ENCODE data around the gene PTCHD1. TPM values are rescaled to one million over a fixed set of nuclear protein-coding genes. Genes with fewer than 3 reads are reported as not detected.

PTCHD1 gene
- total and polyA plus RNA-seq, 2 of the 13 experiments (the other 11 are each of a cell fraction or from before 2014, with no cell fraction given): not detected

GRCh38 chrX:23366914-23367313, 32.3 kb downstream of the PTCHD1 start:
- H3K27me3 ChIP-seq (ENCODE audit: control insufficient read depth in 1 of 2, insufficient read depth in 2 of 2, low read length in 2 of 2): peaks cover 2 to 4% of the 10 kb centered on the region in 2 experiments; a peak in 2 of 5 replicates
- in situ Hi-C loops (cut with HindIII; ENCODE audit: extremely low pct_ligation_motif_present, low pct_unique_long_range_greater_than_20kb) (no loop called here), intact Hi-C loops (cut with micrococcal nuclease; ENCODE audit: unreplicated experiment) (no loop called here)
- H2AFZ ChIP-seq (ENCODE audit: low read length): no peak overlapping the region
- ChIA-PET POLR2A (no interaction called here), CTCF (ENCODE audit: low intra/inter-chr PET ratio, low total read pairs) (no interaction called here)
- H3K9me3 ChIP-seq (ENCODE audit: low read length): no peaks in the 10 kb centered on the region
- H3K79me2 ChIP-seq (ENCODE audit: insufficient read depth, low read length): no peaks in the 10 kb centered on the region
- ATAC-seq (no peak), FAIRE-seq (no peak), DNase-seq (ENCODE audit: low spot score) (no peak)
- H3K4me2 ChIP-seq (ENCODE audit: low read depth, low read length): no peak overlapping the region
- WGBS (ENCODE audit: low lambda C conversion rate): 7% methylated on average over 4 of the region's 4 CpGs
- no peaks in the 10 kb centered on the region for H3K4me1 ChIP-seq (ENCODE audit: insufficient read depth, low read length)
- no peaks in the 10 kb centered on the region for H4K20me1 ChIP-seq (ENCODE audit: insufficient read depth, low read length)
- no peak overlapping the region for H3K4me3 ChIP-seq (replicated peaks in 1 of 3; ENCODE audit: insufficient read depth in 1 of 3, low read depth in 2 of 3, low read length in 3 of 3)
- no peaks in the 10 kb centered on the region for H3K36me3 ChIP-seq (replicated peaks in 1 of 2; ENCODE audit: control insufficient read depth in 1 of 2, insufficient read depth in 2 of 2, low read length in 2 of 2)
- no peak overlapping the region for H3K27ac ChIP-seq (ENCODE audit: extremely low read length, insufficient read depth, low read length)
- no TSS peak for BruUV-seq (replicated peaks)
- H3K9ac ChIP-seq (ENCODE audit: insufficient read depth, low read depth, low read length): no peak overlapping the region
- TF ChIP-seq, protein P1, sequence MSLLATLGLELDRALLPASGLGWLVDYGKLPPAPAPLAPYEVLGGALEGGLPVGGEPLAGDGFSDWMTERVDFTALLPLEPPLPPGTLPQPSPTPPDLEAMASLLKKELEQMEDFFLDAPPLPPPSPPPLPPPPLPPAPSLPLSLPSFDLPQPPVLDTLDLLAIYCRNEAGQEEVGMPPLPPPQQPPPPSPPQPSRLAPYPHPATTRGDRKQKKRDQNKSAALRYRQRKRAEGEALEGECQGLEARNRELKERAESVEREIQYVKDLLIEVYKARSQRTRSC (CRISPR knock-in tag; IDR thresholded peaks at IDR 0.05; ENCODE audit: low read depth): no peak
- TF ChIP-seq PCBP2 (optimal IDR thresholded peaks at IDR 0.05; ENCODE audit: low read depth, low read length, poor library complexity, severe bottlenecking) (no peak), EP300 (IDR thresholded peaks at IDR 0.05; ENCODE audit: low read depth in 2 of 2, low read length in 2 of 2) (no peak), EP300 (CRISPR knock-in tag; IDR thresholded peaks at IDR 0.05; ENCODE audit: borderline replicate concordance) (no peak), ZSCAN30 (CRISPR knock-in tag; IDR thresholded peaks at IDR 0.05) (no peak), ZNF496 (CRISPR knock-in tag; IDR thresholded peaks at IDR 0.05; ENCODE audit: insufficient replicate concordance) (no peak), TP53 (CRISPR knock-in tag; conservative IDR thresholded peaks at IDR 0.05) (no peak), ZNF280D (CRISPR knock-in tag; IDR thresholded peaks at IDR 0.05) (no peak), ZNF292 (CRISPR knock-in tag; IDR thresholded peaks at IDR 0.05; ENCODE audit: borderline replicate concordance, low read depth) (no peak), ZSCAN25 (CRISPR knock-in tag; IDR thresholded peaks at IDR 0.05) (no peak), SNRNP70 (IDR thresholded peaks at IDR 0.05; ENCODE audit: low read depth, low read length) (no peak), ARNTL (CRISPR knock-in tag; IDR thresholded peaks at IDR 0.05) (no peak)
- TF ChIP-seq, protein P2, sequence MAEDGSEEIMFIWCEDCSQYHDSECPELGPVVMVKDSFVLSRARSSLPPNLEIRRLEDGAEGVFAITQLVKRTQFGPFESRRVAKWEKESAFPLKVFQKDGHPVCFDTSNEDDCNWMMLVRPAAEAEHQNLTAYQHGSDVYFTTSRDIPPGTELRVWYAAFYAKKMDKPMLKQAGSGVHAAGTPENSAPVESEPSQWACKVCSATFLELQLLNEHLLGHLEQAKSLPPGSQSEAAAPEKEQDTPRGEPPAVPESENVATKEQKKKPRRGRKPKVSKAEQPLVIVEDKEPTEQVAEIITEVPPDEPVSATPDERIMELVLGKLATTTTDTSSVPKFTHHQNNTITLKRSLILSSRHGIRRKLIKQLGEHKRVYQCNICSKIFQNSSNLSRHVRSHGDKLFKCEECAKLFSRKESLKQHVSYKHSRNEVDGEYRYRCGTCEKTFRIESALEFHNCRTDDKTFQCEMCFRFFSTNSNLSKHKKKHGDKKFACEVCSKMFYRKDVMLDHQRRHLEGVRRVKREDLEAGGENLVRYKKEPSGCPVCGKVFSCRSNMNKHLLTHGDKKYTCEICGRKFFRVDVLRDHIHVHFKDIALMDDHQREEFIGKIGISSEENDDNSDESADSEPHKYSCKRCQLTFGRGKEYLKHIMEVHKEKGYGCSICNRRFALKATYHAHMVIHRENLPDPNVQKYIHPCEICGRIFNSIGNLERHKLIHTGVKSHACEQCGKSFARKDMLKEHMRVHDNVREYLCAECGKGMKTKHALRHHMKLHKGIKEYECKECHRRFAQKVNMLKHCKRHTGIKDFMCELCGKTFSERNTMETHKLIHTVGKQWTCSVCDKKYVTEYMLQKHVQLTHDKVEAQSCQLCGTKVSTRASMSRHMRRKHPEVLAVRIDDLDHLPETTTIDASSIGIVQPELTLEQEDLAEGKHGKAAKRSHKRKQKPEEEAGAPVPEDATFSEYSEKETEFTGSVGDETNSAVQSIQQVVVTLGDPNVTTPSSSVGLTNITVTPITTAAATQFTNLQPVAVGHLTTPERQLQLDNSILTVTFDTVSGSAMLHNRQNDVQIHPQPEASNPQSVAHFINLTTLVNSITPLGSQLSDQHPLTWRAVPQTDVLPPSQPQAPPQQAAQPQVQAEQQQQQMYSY (CRISPR knock-in tag; IDR thresholded peaks at IDR 0.05): no peak
- TF ChIP-seq, protein P3, sequence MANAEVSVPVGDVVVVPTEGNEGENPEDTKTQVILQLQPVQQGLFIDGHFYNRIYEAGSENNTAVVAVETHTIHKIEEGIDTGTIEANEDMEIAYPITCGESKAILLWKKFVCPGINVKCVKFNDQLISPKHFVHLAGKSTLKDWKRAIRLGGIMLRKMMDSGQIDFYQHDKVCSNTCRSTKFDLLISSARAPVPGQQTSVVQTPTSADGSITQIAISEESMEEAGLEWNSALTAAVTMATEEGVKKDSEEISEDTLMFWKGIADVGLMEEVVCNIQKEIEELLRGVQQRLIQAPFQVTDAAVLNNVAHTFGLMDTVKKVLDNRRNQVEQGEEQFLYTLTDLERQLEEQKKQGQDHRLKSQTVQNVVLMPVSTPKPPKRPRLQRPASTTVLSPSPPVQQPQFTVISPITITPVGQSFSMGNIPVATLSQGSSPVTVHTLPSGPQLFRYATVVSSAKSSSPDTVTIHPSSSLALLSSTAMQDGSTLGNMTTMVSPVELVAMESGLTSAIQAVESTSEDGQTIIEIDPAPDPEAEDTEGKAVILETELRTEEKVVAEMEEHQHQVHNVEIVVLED (CRISPR knock-in tag; IDR thresholded peaks at IDR 0.05; ENCODE audit: borderline replicate concordance): no peak
- TF ChIP-seq, protein P4, sequence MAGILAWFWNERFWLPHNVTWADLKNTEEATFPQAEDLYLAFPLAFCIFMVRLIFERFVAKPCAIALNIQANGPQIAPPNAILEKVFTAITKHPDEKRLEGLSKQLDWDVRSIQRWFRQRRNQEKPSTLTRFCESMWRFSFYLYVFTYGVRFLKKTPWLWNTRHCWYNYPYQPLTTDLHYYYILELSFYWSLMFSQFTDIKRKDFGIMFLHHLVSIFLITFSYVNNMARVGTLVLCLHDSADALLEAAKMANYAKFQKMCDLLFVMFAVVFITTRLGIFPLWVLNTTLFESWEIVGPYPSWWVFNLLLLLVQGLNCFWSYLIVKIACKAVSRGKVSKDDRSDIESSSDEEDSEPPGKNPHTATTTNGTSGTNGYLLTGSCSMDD (CRISPR knock-in tag; IDR thresholded peaks at IDR 0.05): no peak
